Measurements from ENCODE around the gene ID3.
"Not testable (repeated sequence)": the region's sequence is repeated elsewhere in the genome, so short reads cannot be mapped to it uniquely, and the experiment has no call there.

The ID3 gene

GRCh38 chr1:23589585-23589986, 30.3 kb upstream of the ID3 start:
- Histone ChIP-seq H3K27me3 (ENCODE audit: insufficient read depth, poor library complexity, severe bottlenecking) (no peaks in the 10 kb centered on the region), H3K4me3 (replicated peaks; ENCODE audit: insufficient read depth, low read length) (no peak overlapping the region), H3K27ac (replicated peaks) (no peak overlapping the region)
- DNase-seq (ENCODE audit: low read depth in 1 of 2, low spot score in 1 of 2) = no peak
- no peak for TF ChIP-seq REST (IDR thresholded peaks at IDR 0.05; ENCODE audit: insufficient replicate concordance, low read depth)
- no peak for TF ChIP-seq POLR2AphosphoS5 (IDR thresholded peaks at IDR 0.05; ENCODE audit: low read depth)
- no peak for TF ChIP-seq GABPA (IDR thresholded peaks at IDR 0.05; ENCODE audit: low read depth)
- TF ChIP-seq SPI1 (IDR thresholded peaks at IDR 0.05; ENCODE audit: borderline replicate concordance, low read depth) = no peak
- no peak for TF ChIP-seq CTCF (IDR thresholded peaks at IDR 0.05; ENCODE audit: insufficient read depth, low read length)

GRCh38 chr1:23588749-23589548, 29.6 kb upstream of the ID3 start:
- TF ChIP-seq SPI1 (IDR thresholded peaks at IDR 0.05; ENCODE audit: borderline replicate concordance, low read depth) = no peak
- no peak for TF ChIP-seq REST (IDR thresholded peaks at IDR 0.05; ENCODE audit: insufficient replicate concordance, low read depth)
- no peak for TF ChIP-seq POLR2AphosphoS5 (IDR thresholded peaks at IDR 0.05; ENCODE audit: low read depth)
- TF ChIP-seq CTCF (IDR thresholded peaks at IDR 0.05; ENCODE audit: insufficient read depth, low read length) = no peak
- no peak for TF ChIP-seq GABPA (IDR thresholded peaks at IDR 0.05; ENCODE audit: low read depth)

GRCh38 chr1:23585321-23586022, 26.2 kb upstream of the ID3 start:
- no peak overlapping the region for H3K27ac ChIP-seq (replicated peaks)
- TF ChIP-seq CTCF (IDR thresholded peaks at IDR 0.05; ENCODE audit: insufficient read depth, low read length) = no peak
- TF ChIP-seq GABPA (IDR thresholded peaks at IDR 0.05; ENCODE audit: low read depth) = no peak
- TF ChIP-seq POLR2AphosphoS5 (IDR thresholded peaks at IDR 0.05; ENCODE audit: low read depth) = no peak

More at GRCh38 chr1:23588749-23589548, 29.6 kb upstream of the ID3 start:
- no peak overlapping the region for H3K27ac ChIP-seq (replicated peaks)
- no peak overlapping the region for H3K4me3 ChIP-seq (replicated peaks; ENCODE audit: insufficient read depth, low read length)
- no peaks in the 10 kb centered on the region for H3K27me3 ChIP-seq (ENCODE audit: insufficient read depth, poor library complexity, severe bottlenecking)
- no peak for DNase-seq (ENCODE audit: low read depth in 1 of 2, low spot score in 1 of 2)

GRCh38 chr1:23583727-23584126, 24.4 kb upstream of the ID3 start:
- H3K4me3 ChIP-seq (replicated peaks; ENCODE audit: insufficient read depth, low read length); DNase-seq (ENCODE audit: low read depth in 1 of 2, low spot score in 1 of 2); H3K27ac ChIP-seq (replicated peaks); H3K27me3 ChIP-seq (ENCODE audit: insufficient read depth, poor library complexity, severe bottlenecking): not testable (repeated sequence)

More at GRCh38 chr1:23585321-23586022, 26.2 kb upstream of the ID3 start:
- peak; percentile 21 to 35 for DNase-seq (ENCODE audit: low read depth in 1 of 2, low spot score in 1 of 2)
- Histone ChIP-seq H3K27me3 (ENCODE audit: insufficient read depth, poor library complexity, severe bottlenecking) (no peaks in the 10 kb centered on the region), H3K4me3 (replicated peaks; ENCODE audit: insufficient read depth, low read length) (no peak overlapping the region)
